SK-N-MC (cell line): ENCODE measurements around the gene SPATC1L.
"Not testable (repeated sequence)": the region's sequence is repeated elsewhere in the genome, so short reads cannot be mapped to it uniquely, and the experiment has no call there.

Experiments
- DNase-seq: peaks from one replicate; pipeline ENCODE4 v3.0.0-alpha.2; 2011; ENCODE audit warnings: low read depth, low spot score
- H3K27ac ChIP-seq: fragments of 200-600 bp; sonication (generic); 2 replicates; pipeline ENCODE4 v1.5.1; 2016; ENCODE audit warnings: mixed run types
- H3K36me3 ChIP-seq: fragments of 200-600 bp; sonication (generic); 2 replicates; pipeline ENCODE4 v1.6.1; 2017; ENCODE audit warnings: antibody characterized with exemption, low read length, mixed read lengths; ENCODE audit not compliant: insufficient read depth
- H3K4me3 ChIP-seq: fragments of 200-600 bp; sonication (generic); 2 replicates; pipeline ENCODE4 v1.5.1; 2016
- H3K9ac ChIP-seq: fragments of 200-600 bp; sonication (generic); 2 replicates; pipeline ENCODE4 v1.8.0; 2017; ENCODE audit warnings: mixed run types, mixed read lengths; ENCODE audit not compliant: insufficient read length
- H3K9me3 ChIP-seq: fragments of 200-600 bp; sonication (generic); 2 replicates; pipeline ENCODE4 v1.6.1; 2017; ENCODE audit warnings: low read depth, mild to moderate bottlenecking, antibody characterized with exemption, low read length, moderate library complexity, mixed read lengths
- EZH2 ChIP-seq: fragments of 200-600 bp; sonication (generic); IDR thresholded peaks from one replicate; pipeline ENCODE4 v1.6.1; 2017; ENCODE audit warnings: antibody characterized with exemption
- FOXP2 ChIP-seq: optimal IDR thresholded peaks from 2 replicates; pipeline ENCODE3; 2011; ENCODE audit warnings: mild to moderate bottlenecking, moderate library complexity; ENCODE audit not compliant: insufficient read depth; ENCODE audit errors: extremely low read length, control extremely low read depth
- POLR2AphosphoS5 ChIP-seq: IDR thresholded peaks from 2 replicates; pipeline ENCODE4 v1.6.1; 2012; ENCODE audit warnings: mild to moderate bottlenecking, low read depth, low read length, borderline replicate concordance

The SPATC1L gene

DNA sequence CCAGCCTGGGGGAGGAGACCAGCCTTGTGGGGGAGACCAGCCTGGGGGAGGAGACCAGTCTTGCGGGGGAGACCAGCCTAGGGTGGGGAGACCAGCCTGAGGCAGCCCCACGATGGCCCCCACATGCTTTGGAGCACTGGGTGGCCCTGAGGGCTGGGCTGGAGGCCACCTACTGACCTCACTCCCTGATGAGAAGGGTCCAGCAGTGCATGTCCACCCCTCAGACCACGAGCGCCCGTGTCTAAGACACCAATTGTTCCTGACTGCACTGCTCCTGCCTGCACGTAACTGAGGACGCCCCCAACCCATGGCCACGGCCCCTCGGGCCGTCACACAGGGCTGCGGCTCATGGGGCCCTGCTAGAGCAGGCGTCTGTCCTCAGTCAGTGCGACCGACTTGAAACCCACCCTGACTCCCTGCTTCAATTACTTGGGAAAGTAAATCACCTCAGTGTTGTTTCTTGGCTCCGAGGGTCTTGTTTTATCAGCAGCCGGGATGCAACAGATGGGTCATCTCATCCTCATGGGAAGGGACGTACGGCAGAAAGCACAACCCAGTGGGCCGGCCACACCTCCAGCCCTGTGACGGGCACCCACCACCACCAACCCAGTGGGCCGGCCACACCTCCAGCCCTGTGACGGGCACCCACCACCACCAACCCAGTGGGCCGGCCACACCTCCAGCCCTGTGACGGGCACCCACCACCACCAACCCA is at the start of gene SPATC1L:
TSS of gene SPATC1L (minus strand) at position 550 of the 715 bp plus-strand sequence. CDS start 1,643 bp downstream, outside the sequence.
- peak; percentile 47 for DNase-seq
- Histone ChIP-seq H3K9me3 (no peaks in the 10 kb centered on the region), H3K27ac (peak within 1 kb of the TSS; percentile 76; the same call in 1 of the 2 replicates), H3K36me3 (peaks cover 10% of the 10 kb centered on the region; the same call in 1 of the 2 replicates), H3K4me3 (peak within 1 kb of the TSS; percentile 100), H3K9ac (peak within 1 kb of the TSS; percentile 72)
- TF ChIP-seq POLR2AphosphoS5, result peak; percentile 33; the same call in 1 of the 2 replicates
- TF ChIP-seq FOXP2, result no peak

DNA sequence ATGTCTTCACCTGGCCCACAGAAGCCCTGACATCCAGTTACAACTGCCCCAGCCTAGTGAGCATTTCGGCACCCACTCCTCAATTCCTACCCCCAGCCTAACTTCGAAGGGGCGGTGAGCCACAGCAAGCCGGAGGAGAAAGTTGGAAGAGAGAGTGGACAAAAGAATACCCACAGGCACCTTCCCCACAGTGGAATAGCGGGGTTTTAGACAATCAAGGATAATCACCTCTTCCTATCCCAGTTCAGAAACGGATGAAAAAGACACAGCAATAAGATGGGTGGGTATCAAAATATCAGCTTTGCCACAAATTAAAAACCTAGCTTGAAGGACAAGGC is 45.6 kb upstream of the SPATC1L start:
- Histone ChIP-seq H3K4me3 (peak overlapping the region; percentile 91), H3K36me3 (peaks cover 60% of the 10 kb centered on the region), H3K9me3 (no peaks in the 10 kb centered on the region), H3K9ac (peak overlapping the region; percentile 91), H3K27ac (no peak overlapping the region)
- DNase-seq, result no peak
- TF ChIP-seq EZH2, result no peak

DNA sequence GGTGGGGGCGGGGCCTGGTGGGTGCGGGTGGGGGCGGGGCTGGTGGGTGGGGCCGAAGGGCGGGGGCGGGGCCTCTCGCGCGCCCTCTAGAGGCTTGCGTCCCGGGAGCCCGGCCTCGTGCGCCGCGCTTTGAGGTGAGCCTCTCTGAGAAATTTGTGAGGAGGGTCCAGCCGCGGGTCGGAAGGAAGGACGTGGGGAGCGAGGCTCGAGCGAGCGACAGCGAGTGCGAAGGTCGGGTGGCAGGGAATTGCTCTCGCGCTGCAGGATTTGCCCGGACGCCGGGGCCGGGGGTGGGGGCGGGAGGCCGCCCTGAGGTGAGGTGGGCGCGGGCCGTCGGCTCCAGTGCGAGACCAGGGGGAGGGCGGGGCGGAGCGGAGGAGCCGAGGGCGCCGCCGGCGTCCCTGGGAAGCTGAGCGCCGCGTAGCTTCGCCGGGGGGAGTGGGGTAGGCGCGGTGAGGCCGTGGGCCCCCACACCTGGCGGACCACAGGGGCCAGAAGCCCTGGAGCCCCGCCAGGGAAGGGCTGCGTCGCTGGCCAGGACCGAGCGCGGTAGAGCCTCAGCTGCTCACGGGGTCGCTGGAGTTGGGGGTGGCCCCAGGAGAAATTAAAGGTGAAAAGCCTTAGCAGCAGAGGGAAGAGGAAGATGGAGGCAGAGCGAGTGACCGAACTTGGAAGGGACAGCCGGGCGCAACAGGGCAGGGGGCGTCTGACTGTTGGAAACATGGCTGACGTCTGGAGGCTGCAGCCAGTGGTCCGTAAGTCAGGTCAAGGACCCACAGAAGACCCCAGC is 45.1 kb upstream of the SPATC1L start:
- DNase-seq, result no peak
- Histone ChIP-seq H3K4me3 (peak overlapping the region; percentile 91), H3K36me3 (peaks cover 55% of the 10 kb centered on the region)

DNA sequence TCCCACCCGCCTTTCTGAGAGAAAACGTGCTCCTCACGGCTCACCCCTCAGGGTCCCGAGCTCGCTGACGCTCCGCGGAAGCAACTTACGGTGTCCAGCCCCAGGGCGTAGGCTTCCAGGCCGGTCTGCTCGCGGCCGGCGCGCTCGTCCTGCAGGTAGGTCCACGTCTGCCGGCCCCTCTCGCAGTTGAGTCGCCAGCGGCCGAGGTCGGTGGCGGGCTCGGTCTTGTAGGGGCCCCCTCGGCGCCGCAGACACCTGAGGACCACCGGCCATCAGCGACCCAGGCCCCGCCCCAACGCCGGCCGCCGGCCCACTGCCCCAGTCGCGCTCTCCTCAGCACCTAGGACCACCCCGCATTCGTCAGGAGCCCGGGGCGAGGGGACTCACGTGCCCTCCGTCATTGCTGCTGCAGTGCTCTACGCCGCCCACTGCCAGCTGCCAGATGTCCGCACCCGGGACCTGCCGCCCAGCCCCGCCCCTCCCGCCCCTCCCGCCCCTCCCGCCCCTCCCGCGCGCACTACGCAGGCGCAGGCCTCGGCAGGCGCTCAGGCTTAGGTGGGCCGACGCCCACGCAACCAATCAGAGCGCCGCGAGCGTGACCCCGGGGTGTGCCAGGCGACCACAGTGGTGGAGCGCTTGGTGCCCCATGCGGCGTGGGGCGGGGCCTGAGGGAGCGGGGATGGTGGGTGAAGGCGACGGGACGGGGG is 44.2 kb upstream of the SPATC1L start, which contains the start of gene LSS:
TSS of gene LSS (minus strand) at position 430 of the 707 bp plus-strand sequence. CDS start at position 401, 29 bp downstream.
- Histone ChIP-seq H3K4me3 (peak within 1 kb of the TSS; percentile 98), H3K27ac (peak within 1 kb of the TSS; percentile 77; the same call in 1 of the 2 replicates), H3K9ac (peak within 1 kb of the TSS; percentile 91), H3K9me3 (no peaks in the 10 kb centered on the region), H3K36me3 (peaks cover 46% of the 10 kb centered on the region)
- peak; percentile 79 for DNase-seq
- TF ChIP-seq FOXP2 (no peak), EZH2 (no peak), POLR2AphosphoS5 (peak; percentile 79; the same call in 1 of the 2 replicates)

More for the DNA sequence above, 45.1 kb upstream of the SPATC1L start:
- H3K27ac ChIP-seq, result peak overlapping the region; percentile 77; the same call in 1 of the 2 replicates
- no peak for TF ChIP-seq EZH2
- TF ChIP-seq POLR2AphosphoS5, result peak; percentile 79
- TF ChIP-seq FOXP2, result no peak
- H3K9ac ChIP-seq, result peak overlapping the region; percentile 91
- no peaks in the 10 kb centered on the region for H3K9me3 ChIP-seq

DNA sequence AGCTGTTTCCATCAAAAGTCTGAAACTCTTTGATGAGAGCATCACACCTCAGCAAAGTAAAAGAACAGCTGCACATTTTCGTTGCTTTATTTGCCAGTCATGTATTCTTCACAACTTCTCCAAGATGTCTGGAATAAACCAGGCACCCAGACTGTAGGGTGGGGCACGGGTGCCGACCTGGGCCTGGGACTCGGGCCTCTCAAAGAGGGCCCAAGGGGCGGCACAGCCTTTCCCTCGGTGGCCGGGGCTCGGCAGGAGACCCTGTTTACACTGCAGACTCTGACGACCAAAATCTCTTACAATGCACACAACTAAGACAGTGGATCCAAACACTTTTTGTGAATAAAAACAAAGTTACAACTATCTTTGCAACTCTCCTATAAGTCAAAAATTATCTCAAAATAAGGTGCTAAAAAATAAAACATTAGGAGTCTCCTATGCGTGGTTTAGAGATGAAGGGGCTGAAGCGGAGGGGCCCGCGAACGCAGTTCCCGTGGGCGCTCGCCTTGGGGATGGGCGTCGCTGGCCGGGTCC is 43.6 kb upstream of the SPATC1L start:
- H3K4me3 ChIP-seq, result peak overlapping the region; percentile 98
- no peak for TF ChIP-seq EZH2
- TF ChIP-seq FOXP2, result no peak
- no peak for TF ChIP-seq POLR2AphosphoS5
- peak overlapping the region; percentile 90 for H3K9ac ChIP-seq
- no peaks in the 10 kb centered on the region for H3K9me3 ChIP-seq
- 0 out of 2 replicates have a peak overlapping the region, but pooled peaks have one; percentile 42 for H3K27ac ChIP-seq
- peaks cover 44% of the 10 kb centered on the region for H3K36me3 ChIP-seq
- no peak for DNase-seq

DNA sequence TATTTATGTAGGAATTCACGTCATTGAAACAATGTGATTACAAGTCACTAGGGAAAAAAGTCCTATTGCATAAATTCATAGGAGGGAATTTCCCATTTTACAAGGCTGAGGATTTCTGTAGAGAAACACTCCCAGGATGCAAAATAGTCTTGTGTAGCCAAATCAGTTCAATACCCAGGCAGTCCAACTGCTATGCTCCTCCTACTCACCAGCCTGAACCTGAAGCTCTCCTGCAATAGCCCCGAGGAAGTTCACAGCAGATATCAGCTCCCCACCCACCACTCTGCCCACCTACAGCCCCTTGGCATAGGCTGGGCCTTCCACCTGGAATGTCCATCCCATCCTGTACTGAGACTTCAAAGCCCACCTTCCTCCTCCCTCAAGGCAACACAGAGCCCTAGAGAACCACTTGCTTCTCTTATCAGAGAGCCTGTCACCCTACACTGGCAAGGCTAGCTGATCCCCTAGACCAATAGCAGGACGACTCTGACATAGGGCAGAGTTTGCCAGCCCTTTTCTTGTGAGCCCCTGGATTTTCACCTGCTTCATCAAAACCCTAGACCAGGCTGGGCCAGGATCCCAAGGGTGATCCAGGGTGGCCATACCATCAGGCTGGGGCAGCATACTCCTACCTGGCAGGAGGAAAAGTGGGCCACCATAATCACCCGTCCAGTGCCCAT is 42.8 kb upstream of the SPATC1L start:
- DNase-seq, result peak; percentile 32
- H3K27ac ChIP-seq, result peak overlapping the region; percentile 22; the same call in 1 of the 2 replicates
- peaks cover 44% of the 10 kb centered on the region for H3K36me3 ChIP-seq

DNA sequence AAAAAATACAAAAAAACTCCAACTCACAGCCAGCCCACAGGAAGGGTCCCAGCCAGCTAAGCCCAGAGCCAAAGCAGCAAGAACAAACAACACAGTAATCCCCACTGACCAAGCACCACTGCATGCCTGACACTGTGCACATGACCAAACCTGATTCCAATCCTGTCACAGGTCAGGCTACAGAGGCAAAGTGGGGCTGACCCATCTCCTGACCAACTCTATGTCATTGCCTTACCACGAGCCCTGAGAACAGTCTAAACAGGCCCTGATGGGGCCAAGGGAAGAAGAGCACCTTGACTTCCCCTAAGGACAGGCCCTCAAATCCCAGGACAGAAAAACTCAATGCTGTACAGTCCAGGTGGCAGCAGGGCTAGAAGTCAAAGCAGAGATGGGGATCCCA is 41.9 kb upstream of the SPATC1L start:
- Histone ChIP-seq H3K9me3 (no peaks in the 10 kb centered on the region), H3K9ac (no peak overlapping the region), H3K36me3 (peaks cover 44% of the 10 kb centered on the region), H3K4me3 (peak overlapping the region; percentile 98), H3K27ac (peak overlapping the region; percentile 22; the same call in 1 of the 2 replicates)
- TF ChIP-seq FOXP2, result no peak
- TF ChIP-seq EZH2, result no peak
- no peak for TF ChIP-seq POLR2AphosphoS5
- DNase-seq, result no peak

More for the DNA sequence above, 42.8 kb upstream of the SPATC1L start:
- H3K9ac ChIP-seq, result peak overlapping the region; percentile 90
- no peaks in the 10 kb centered on the region for H3K9me3 ChIP-seq
- TF ChIP-seq EZH2, result no peak
- no peak for TF ChIP-seq FOXP2
- H3K4me3 ChIP-seq, result peak overlapping the region; percentile 98

DNA sequence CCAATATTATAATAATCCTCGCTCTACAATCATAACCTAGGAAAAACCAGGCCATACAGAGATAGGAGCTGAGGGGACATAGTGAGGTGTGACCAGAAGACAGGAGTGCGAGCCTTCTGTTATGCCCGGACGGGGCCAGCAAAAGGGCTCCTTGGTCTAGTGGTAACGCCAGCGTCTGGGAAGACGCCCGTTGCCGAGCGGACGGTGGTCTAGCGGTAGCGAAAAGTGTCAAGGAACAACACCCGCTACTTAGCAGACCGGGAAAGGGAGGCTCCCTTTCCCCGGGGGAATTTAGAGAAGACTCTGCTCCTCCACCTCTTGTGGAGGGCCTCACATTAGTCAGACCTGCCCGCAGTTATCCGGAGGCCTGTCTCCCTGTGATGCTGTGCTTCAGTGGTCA is 39.4 kb upstream of the SPATC1L start:
- H3K9ac ChIP-seq, H3K9me3 ChIP-seq, H3K27ac ChIP-seq, DNase-seq, H3K4me3 ChIP-seq: not testable (repeated sequence)
- peaks cover 43% of the 10 kb centered on the region for H3K36me3 ChIP-seq
